Neural progenitor cell (in vitro differentiated cells): ENCODE data around the gene LSM14A. TPM values are rescaled to one million over a fixed set of nuclear protein-coding genes. Genes with fewer than 3 reads are reported as not detected.

ENCODE experiments used
- DNase-seq: peaks from one replicate; pipeline ENCODE4 v3.0.0-alpha.2; 2016; ENCODE audit warnings: low spot score
- H2AFZ ChIP-seq: fragments of 200-600 bp; sonication (generic); replicated peaks from 2 replicates; pipeline ENCODE4 v1.6.1; 2016; ENCODE audit warnings: antibody characterized with exemption
- H3F3A ChIP-seq: fragments of 200-600 bp; sonication (generic); 2 replicates; pipeline ENCODE4 v1.6.1; 2016; ENCODE audit warnings: antibody characterized with exemption, low read depth
- H3K27ac ChIP-seq: fragments of 200-600 bp; sonication (generic); 2 replicates; pipeline ENCODE4 v1.5.1; 2016; ENCODE audit warnings: mild to moderate bottlenecking
- H3K27me3 ChIP-seq: fragments of 200-600 bp; sonication (generic); 2 replicates; pipeline ENCODE4 v1.6.1; 2016; ENCODE audit warnings: mild to moderate bottlenecking, moderate library complexity
- H3K36me3 ChIP-seq: fragments of 200-600 bp; sonication (generic); 2 replicates; pipeline ENCODE4 v1.5.1; 2016
- H3K4me1 ChIP-seq: fragments of 200-600 bp; sonication (generic); 2 replicates; pipeline ENCODE4 v1.6.1; 2016; ENCODE audit warnings: mixed run types
- H3K4me2 ChIP-seq: fragments of 200-600 bp; sonication (generic); 2 replicates; pipeline ENCODE4 v1.6.1; 2016
- H3K4me3 ChIP-seq: fragments of 200-600 bp; sonication (generic); 2 replicates; pipeline ENCODE4 v1.5.1; 2016
- H3K79me2 ChIP-seq: fragments of 200-600 bp; sonication (generic); 2 replicates; pipeline ENCODE4 v1.6.1; 2016; ENCODE audit warnings: low read depth
- H3K9ac ChIP-seq: fragments of 200-600 bp; sonication (generic); 2 replicates; pipeline ENCODE4 v1.6.1; 2016
- H3K9me3 ChIP-seq: fragments of 200-600 bp; sonication (generic); 2 replicates; pipeline ENCODE4 v1.5.1; 2016; ENCODE audit warnings: low read depth
- H4K20me1 ChIP-seq: fragments of 200-600 bp; sonication (generic); 2 replicates; pipeline ENCODE4 v1.6.1; 2016; ENCODE audit warnings: low read depth
- H3K27ac Mint-ChIP-seq: 3 replicates; pipeline ENCODE4 v1.8.0; 2021; ENCODE audit warnings: mixed read lengths
- H3K27me3 Mint-ChIP-seq: 2 replicates; pipeline ENCODE4 v1.8.0; 2022; ENCODE audit warnings: low read depth, mild to moderate bottlenecking, inconsistent platforms, moderate library complexity, mixed read lengths; ENCODE audit not compliant: insufficient read depth
- H3K36me3 Mint-ChIP-seq: 3 replicates; pipeline ENCODE4 v1.8.0; 2021; ENCODE audit warnings: mixed read lengths
- H3K4me1 Mint-ChIP-seq: 3 replicates; pipeline ENCODE4 v1.8.0; 2021; ENCODE audit warnings: mixed read lengths
- H3K4me3 Mint-ChIP-seq: 3 replicates; pipeline ENCODE4 v1.8.0; 2021; ENCODE audit warnings: mild to moderate bottlenecking, moderate library complexity, mixed read lengths
- H3K9me3 Mint-ChIP-seq: 3 replicates; pipeline ENCODE4 v1.8.0; 2020; ENCODE audit warnings: mixed read lengths
- EZH2 ChIP-seq: fragments of 200-600 bp; sonication (generic); IDR thresholded peaks from 2 replicates; pipeline ENCODE4 v1.6.1; 2017; ENCODE audit warnings: antibody characterized with exemption, mild to moderate bottlenecking, moderate library complexity
- EZH2phosphoT487 ChIP-seq: fragments of 200-600 bp; sonication (generic); IDR thresholded peaks from 2 replicates; pipeline ENCODE4 v1.6.1; 2017; ENCODE audit warnings: antibody characterized with exemption
- total RNA-seq: library from RNA; depleted of rRNA; stranded (reverse); fragments of >200 nt; gene quantifications from 2 replicates; pipeline ENCODE4 v1.2.3, GENCODE V29; 2015; ENCODE audit warnings: low replicate concordance
- TF ChIP-seq, protein P1 (sequence below): fragments of 200-600 bp; sonication (generic); IDR thresholded peaks from 2 replicates; pipeline ENCODE4 v1.5.1; 2017; ENCODE audit warnings: antibody characterized with exemption, mild to moderate bottlenecking

LSM14A gene
- total RNA-seq, 1 donor from 2014 or later = 152 TPM

- Histone ChIP-seq H3K79me2 (peaks cover 100% of the 10 kb centered on the region), H3F3A (peaks cover 9% of the 10 kb centered on the region), H2AFZ (no peak overlapping the region), H3K4me1 (peaks cover 28% of the 10 kb centered on the region), H4K20me1 (peaks cover 100% of the 10 kb centered on the region), H3K27me3 (no peaks in the 10 kb centered on the region), H3K4me2 (no peak overlapping the region), H3K36me3 (peaks cover 12% of the 10 kb centered on the region), H3K27ac (no peak overlapping the region), H3K9ac (no peak overlapping the region), H3K9me3 (no peaks in the 10 kb centered on the region), H3K4me3 (no peak overlapping the region)
- DNase-seq = no peak
- Mint-ChIP-seq H3K4me1 (peaks cover 36% of the 10 kb centered on the region), H3K27me3 (peaks cover 6% of the 10 kb centered on the region), H3K36me3 (peaks cover 26% of the 10 kb centered on the region), H3K27ac (no peak overlapping the region), H3K4me3 (no peak overlapping the region), H3K9me3 (no peaks in the 10 kb centered on the region)
- TF ChIP-seq EZH2phosphoT487 = no peak
- TF ChIP-seq, protein P1, sequence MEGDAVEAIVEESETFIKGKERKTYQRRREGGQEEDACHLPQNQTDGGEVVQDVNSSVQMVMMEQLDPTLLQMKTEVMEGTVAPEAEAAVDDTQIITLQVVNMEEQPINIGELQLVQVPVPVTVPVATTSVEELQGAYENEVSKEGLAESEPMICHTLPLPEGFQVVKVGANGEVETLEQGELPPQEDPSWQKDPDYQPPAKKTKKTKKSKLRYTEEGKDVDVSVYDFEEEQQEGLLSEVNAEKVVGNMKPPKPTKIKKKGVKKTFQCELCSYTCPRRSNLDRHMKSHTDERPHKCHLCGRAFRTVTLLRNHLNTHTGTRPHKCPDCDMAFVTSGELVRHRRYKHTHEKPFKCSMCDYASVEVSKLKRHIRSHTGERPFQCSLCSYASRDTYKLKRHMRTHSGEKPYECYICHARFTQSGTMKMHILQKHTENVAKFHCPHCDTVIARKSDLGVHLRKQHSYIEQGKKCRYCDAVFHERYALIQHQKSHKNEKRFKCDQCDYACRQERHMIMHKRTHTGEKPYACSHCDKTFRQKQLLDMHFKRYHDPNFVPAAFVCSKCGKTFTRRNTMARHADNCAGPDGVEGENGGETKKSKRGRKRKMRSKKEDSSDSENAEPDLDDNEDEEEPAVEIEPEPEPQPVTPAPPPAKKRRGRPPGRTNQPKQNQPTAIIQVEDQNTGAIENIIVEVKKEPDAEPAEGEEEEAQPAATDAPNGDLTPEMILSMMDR = no peak
- no peak for TF ChIP-seq EZH2
These were observed 6.8 kb downstream of the LSM14A start for GRCh38 chr19:34179066-34179465.

DNA sequence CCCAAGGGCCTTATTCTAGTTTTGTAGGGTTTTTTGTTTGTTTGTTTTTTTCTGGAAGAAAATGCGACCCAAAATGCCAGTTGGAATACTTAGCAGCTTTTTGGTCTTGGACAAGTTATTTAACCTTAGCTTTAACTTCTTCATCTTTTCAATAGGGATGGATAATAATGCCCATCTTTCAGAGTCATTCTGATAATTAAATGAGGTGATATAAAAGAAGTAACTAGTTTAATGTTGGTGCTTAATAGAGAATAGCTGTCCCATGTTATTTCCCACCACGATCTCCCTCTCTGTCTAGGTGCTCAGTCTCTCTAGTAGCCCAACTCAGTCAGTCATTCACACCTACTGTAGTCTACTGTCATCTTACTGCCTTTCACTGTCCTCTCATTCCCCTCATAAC lies 8.0 kb downstream of the LSM14A start:
- no peaks in the 10 kb centered on the region for H3K27me3 ChIP-seq
- Mint-ChIP-seq H3K4me3 (no peak overlapping the region), H3K27ac (no peak overlapping the region), H3K36me3 (peaks cover 33% of the 10 kb centered on the region), H3K4me1 (peaks cover 33% of the 10 kb centered on the region), H3K9me3 (no peaks in the 10 kb centered on the region), H3K27me3 (peaks cover 4% of the 10 kb centered on the region)
- H3K4me2 ChIP-seq = no peak overlapping the region
- H3K79me2 ChIP-seq = peaks cover 100% of the 10 kb centered on the region
- H3K4me3 ChIP-seq = no peak overlapping the region
- peaks cover 12% of the 10 kb centered on the region for H3K36me3 ChIP-seq
- no peak overlapping the region for H3K9ac ChIP-seq
- DNase-seq = no peak
- TF ChIP-seq, protein P1 = no peak
- TF ChIP-seq EZH2phosphoT487 (no peak), EZH2 (no peak)
- H2AFZ ChIP-seq = no peak overlapping the region
- peaks cover 24% of the 10 kb centered on the region for H3K4me1 ChIP-seq
- no peak overlapping the region for H3K27ac ChIP-seq
- peaks cover 14% of the 10 kb centered on the region for H3F3A ChIP-seq
- peaks cover 100% of the 10 kb centered on the region for H4K20me1 ChIP-seq
- no peaks in the 10 kb centered on the region for H3K9me3 ChIP-seq

GRCh38 chr19:34180709-34181108 lies 8.4 kb downstream of the LSM14A start:
- H3K9ac ChIP-seq = no peak overlapping the region
- H3K27ac ChIP-seq = no peak overlapping the region
- no peak overlapping the region for H3K4me2 ChIP-seq
- no peak for TF ChIP-seq EZH2
- TF ChIP-seq, protein P1 = no peak
- no peak for TF ChIP-seq EZH2phosphoT487
- Mint-ChIP-seq H3K36me3 (peaks cover 33% of the 10 kb centered on the region), H3K9me3 (no peaks in the 10 kb centered on the region), H3K4me3 (no peak overlapping the region), H3K27me3 (peaks cover 4% of the 10 kb centered on the region), H3K27ac (no peak overlapping the region), H3K4me1 (peaks cover 31% of the 10 kb centered on the region)
- no peaks in the 10 kb centered on the region for H3K27me3 ChIP-seq
- H3K79me2 ChIP-seq = peaks cover 100% of the 10 kb centered on the region
- no peak overlapping the region for H2AFZ ChIP-seq
- peaks cover 16% of the 10 kb centered on the region for H3F3A ChIP-seq
- no peak for DNase-seq
- peaks cover 100% of the 10 kb centered on the region for H4K20me1 ChIP-seq
- H3K9me3 ChIP-seq = no peaks in the 10 kb centered on the region
- H3K4me3 ChIP-seq = no peak overlapping the region
- H3K4me1 ChIP-seq = peaks cover 24% of the 10 kb centered on the region
- H3K36me3 ChIP-seq = peaks cover 12% of the 10 kb centered on the region
